ENCODE data around the gene WARS2. TPM values are rescaled to one million over a fixed set of nuclear protein-coding genes. Genes with fewer than 3 reads are reported as not detected.

The WARS2 gene
- total RNA-seq, 2 donors from 2014 or later: 9.9 to 11.8 TPM

GRCh38 chr1:119007339-119007669 lies 133.1 kb downstream of the WARS2 start:
- no peak overlapping the region for H3K9ac ChIP-seq (ENCODE audit: extremely low read depth, low read length, poor library complexity, severe bottlenecking)
- 46 to 59% methylated on average over 14 to 22 of the region's 22 CpGs for WGBS, 2 experiments (ENCODE audit: insufficient coverage in 1 of 2, insufficient read length in 1 of 2)

GRCh38 chr1:119006406-119007279 lies 133.8 kb downstream of the WARS2 start:
- no peak overlapping the region for H3K9ac ChIP-seq (ENCODE audit: extremely low read depth, low read length, poor library complexity, severe bottlenecking)
- peak; percentile 61 for DNase-seq
- H3K4me1 ChIP-seq (ENCODE audit: control insufficient read depth, insufficient read depth, low read length): no peaks in the 10 kb centered on the region
- Mint-ChIP-seq H3K4me1 (peaks cover 12% of the 10 kb centered on the region), H3K9me3 (no peaks in the 10 kb centered on the region), H3K27me3 (ENCODE audit: insufficient read depth) (peaks cover 100% of the 10 kb centered on the region), H3K27ac (no peak overlapping the region), H3K4me3 (peak overlapping the region; percentile 33), H3K36me3 (ENCODE audit: low read depth) (no peaks in the 10 kb centered on the region)
- 51 to 66% methylated on average over 61 to 81 of the region's 81 CpGs for WGBS, 2 experiments (ENCODE audit: insufficient coverage in 1 of 2, insufficient read length in 1 of 2)
- no peak overlapping the region for H3K27ac ChIP-seq (ENCODE audit: low read depth, low read length)
- H3K9me3 ChIP-seq (ENCODE audit: control insufficient read depth, low read length): no peaks in the 10 kb centered on the region
- H3K4me3 ChIP-seq (ENCODE audit: low read length): no peak overlapping the region
- peaks cover 88% of the 10 kb centered on the region for H3K27me3 ChIP-seq (ENCODE audit: control insufficient read depth, insufficient read depth, low read length, poor library complexity, severe bottlenecking)
- TF ChIP-seq CTCF (conservative IDR thresholded peaks at IDR 0.05): no peak
- no peaks in the 10 kb centered on the region for H3K36me3 ChIP-seq (ENCODE audit: control insufficient read depth, insufficient read depth, low read length)

More at GRCh38 chr1:119007339-119007669, 133.1 kb downstream of the WARS2 start:
- Histone ChIP-seq H3K27ac (ENCODE audit: low read depth, low read length) (no peak overlapping the region), H3K4me3 (ENCODE audit: low read length) (no peak overlapping the region), H3K36me3 (ENCODE audit: control insufficient read depth, insufficient read depth, low read length) (no peaks in the 10 kb centered on the region), H3K27me3 (ENCODE audit: control insufficient read depth, insufficient read depth, low read length, poor library complexity, severe bottlenecking) (peaks cover 81% of the 10 kb centered on the region), H3K9me3 (ENCODE audit: control insufficient read depth, low read length) (no peaks in the 10 kb centered on the region), H3K4me1 (ENCODE audit: control insufficient read depth, insufficient read depth, low read length) (no peaks in the 10 kb centered on the region)
- Mint-ChIP-seq H3K4me3 (no peak overlapping the region), H3K36me3 (ENCODE audit: low read depth) (no peaks in the 10 kb centered on the region), H3K9me3 (no peaks in the 10 kb centered on the region), H3K4me1 (peaks cover 12% of the 10 kb centered on the region), H3K27ac (no peak overlapping the region), H3K27me3 (ENCODE audit: insufficient read depth) (peaks cover 98% of the 10 kb centered on the region)
- no peak for TF ChIP-seq CTCF (conservative IDR thresholded peaks at IDR 0.05)
- peak; percentile 53 for DNase-seq

GRCh38 chr1:119005724-119006405 lies 134.6 kb downstream of the WARS2 start:
- Histone ChIP-seq H3K27ac (ENCODE audit: low read depth, low read length) (no peak overlapping the region), H3K36me3 (ENCODE audit: control insufficient read depth, insufficient read depth, low read length) (no peaks in the 10 kb centered on the region), H3K4me3 (ENCODE audit: low read length) (no peak overlapping the region), H3K4me1 (ENCODE audit: control insufficient read depth, insufficient read depth, low read length) (no peaks in the 10 kb centered on the region), H3K9ac (ENCODE audit: extremely low read depth, low read length, poor library complexity, severe bottlenecking) (no peak overlapping the region), H3K9me3 (ENCODE audit: control insufficient read depth, low read length) (no peaks in the 10 kb centered on the region), H3K27me3 (ENCODE audit: control insufficient read depth, insufficient read depth, low read length, poor library complexity, severe bottlenecking) (peaks cover 95% of the 10 kb centered on the region)
- DNase-seq: no peak
- Mint-ChIP-seq H3K27ac (no peak overlapping the region), H3K27me3 (ENCODE audit: insufficient read depth) (peaks cover 100% of the 10 kb centered on the region), H3K4me3 (peak overlapping the region; percentile 33), H3K4me1 (peaks cover 14% of the 10 kb centered on the region), H3K9me3 (no peaks in the 10 kb centered on the region), H3K36me3 (ENCODE audit: low read depth) (no peaks in the 10 kb centered on the region)
- 60 to 62% methylated on average over 15 to 17 of the region's 17 CpGs for WGBS, 2 experiments (ENCODE audit: insufficient coverage in 1 of 2, insufficient read length in 1 of 2)
- no peak for TF ChIP-seq CTCF (conservative IDR thresholded peaks at IDR 0.05)
